NB4 (cell line): ENCODE results near the gene MAP3K13.
"Not testable (repeated sequence)": the region's sequence is repeated elsewhere in the genome, so short reads cannot be mapped to it uniquely, and the experiment has no call there.

Source experiments
- DNase-seq: peaks from one replicate; pipeline ENCODE4 v3.0.0; 2010; ENCODE audit warnings: low read depth
- H3K4me3 ChIP-seq: one replicate; pipeline ENCODE4 v1.5.1; 2011; ENCODE audit warnings: mild to moderate bottlenecking, low read depth, low read length, moderate library complexity
- MAX ChIP-seq: IDR thresholded peaks from 2 replicates; pipeline ENCODE4 v1.6.1; 2011; ENCODE audit warnings: low read depth, low read length
- MYC ChIP-seq: IDR thresholded peaks from 2 replicates; pipeline ENCODE4 v1.6.1; 2011; ENCODE audit warnings: low read depth, low read length
- POLR2A ChIP-seq: IDR thresholded peaks from 2 replicates; pipeline ENCODE4 v1.6.1; 2011; ENCODE audit warnings: mild to moderate bottlenecking; ENCODE audit not compliant: insufficient read length; ENCODE audit errors: extremely low read depth
- TF ChIP-seq, protein P1 (sequence below): IDR thresholded peaks from one replicate; pipeline ENCODE4 v1.5.1; 2012; ENCODE audit warnings: low read depth, low read length

The MAP3K13 gene

GRCh38 chr3:185465471-185465870, 102.5 kb downstream of the MAP3K13 start:
- no peak overlapping the region for H3K4me3 ChIP-seq
- no peak for DNase-seq
- TF ChIP-seq MYC, result no peak

DNA sequence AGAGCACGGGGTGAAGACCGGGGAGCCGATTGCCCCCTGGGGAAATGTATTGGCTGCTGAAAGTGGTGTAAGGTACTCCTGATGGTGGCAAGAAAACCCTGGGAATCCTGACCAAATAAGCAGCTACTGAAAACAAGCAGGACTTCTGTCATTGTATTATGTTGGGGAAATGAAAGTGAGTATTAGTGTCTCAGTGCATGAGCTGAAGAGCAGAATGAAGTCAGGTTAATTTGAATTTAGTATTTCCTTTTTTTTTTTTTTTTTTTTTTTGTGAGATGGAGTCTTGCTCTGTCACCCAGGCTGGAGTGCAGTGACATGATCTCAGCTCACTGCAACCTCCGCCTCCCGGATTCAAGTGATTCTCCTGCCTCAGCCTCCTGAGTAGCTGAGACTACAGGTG, 103.2 kb downstream of the MAP3K13 start:
- not testable (repeated sequence) for H3K4me3 ChIP-seq, DNase-seq

DNA sequence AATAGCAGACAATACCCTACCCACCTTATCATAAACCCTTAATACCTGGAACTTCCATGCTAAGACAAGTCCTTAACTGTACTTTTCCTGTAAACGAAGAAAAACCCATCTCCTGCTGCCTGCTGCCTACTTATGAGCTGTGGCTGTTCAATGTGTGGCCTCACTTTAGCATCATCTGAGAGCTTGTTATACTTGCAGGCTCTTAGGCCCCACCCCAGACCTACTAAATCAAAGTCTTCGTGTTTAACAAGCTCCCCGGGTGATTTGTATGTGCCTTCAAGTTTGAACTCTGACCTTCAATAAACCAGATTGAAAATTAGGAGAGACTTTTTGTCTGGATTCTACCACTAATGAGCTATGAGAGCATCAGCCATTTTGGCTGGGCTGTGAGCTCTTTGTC, 106.6 kb downstream of the MAP3K13 start:
- TF ChIP-seq, protein P1, sequence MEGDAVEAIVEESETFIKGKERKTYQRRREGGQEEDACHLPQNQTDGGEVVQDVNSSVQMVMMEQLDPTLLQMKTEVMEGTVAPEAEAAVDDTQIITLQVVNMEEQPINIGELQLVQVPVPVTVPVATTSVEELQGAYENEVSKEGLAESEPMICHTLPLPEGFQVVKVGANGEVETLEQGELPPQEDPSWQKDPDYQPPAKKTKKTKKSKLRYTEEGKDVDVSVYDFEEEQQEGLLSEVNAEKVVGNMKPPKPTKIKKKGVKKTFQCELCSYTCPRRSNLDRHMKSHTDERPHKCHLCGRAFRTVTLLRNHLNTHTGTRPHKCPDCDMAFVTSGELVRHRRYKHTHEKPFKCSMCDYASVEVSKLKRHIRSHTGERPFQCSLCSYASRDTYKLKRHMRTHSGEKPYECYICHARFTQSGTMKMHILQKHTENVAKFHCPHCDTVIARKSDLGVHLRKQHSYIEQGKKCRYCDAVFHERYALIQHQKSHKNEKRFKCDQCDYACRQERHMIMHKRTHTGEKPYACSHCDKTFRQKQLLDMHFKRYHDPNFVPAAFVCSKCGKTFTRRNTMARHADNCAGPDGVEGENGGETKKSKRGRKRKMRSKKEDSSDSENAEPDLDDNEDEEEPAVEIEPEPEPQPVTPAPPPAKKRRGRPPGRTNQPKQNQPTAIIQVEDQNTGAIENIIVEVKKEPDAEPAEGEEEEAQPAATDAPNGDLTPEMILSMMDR, result no peak
- no peak for TF ChIP-seq MAX
- TF ChIP-seq POLR2A, result no peak
- no peak for TF ChIP-seq MYC
- no peak overlapping the region for H3K4me3 ChIP-seq
- DNase-seq, result no peak

GRCh38 chr3:185470323-185470722, 107.4 kb downstream of the MAP3K13 start:
- no peak overlapping the region for H3K4me3 ChIP-seq
- no peak for DNase-seq
- no peak for TF ChIP-seq MAX
- TF ChIP-seq MYC, result no peak
- TF ChIP-seq, protein P1, result no peak
- no peak for TF ChIP-seq POLR2A

DNA sequence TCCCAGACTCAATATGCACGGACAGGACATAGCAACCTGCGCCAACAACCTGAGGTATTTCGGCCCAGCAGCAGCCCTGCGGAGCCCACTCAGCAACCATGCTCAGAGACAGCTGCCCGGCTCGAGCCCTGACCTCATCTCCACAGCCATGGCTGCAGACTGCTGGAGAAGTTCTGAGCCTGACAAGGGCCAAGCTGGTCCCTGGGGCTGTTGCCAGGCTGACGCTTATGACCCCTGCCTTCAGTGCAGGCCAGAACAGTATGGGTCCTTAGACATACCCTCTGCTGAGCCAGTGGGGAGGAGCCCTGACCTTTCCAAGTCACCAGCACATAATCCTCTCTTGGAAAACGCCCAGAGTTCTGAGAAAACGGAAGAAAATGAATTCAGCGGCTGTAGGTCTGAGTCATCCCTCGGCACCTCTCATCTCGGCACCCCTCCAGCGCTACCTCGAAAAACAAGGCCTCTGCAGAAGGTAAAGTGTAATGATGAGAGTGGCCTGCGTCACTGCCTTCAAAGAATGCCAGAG, 110.4 kb downstream of the MAP3K13 start:
- TF ChIP-seq MYC, result no peak
- TF ChIP-seq, protein P1, result no peak
- TF ChIP-seq MAX, result no peak
- TF ChIP-seq POLR2A, result no peak
- no peak overlapping the region for H3K4me3 ChIP-seq
- DNase-seq, result no peak

GRCh38 chr3:185474922-185475321, 112.0 kb downstream of the MAP3K13 start:
- H3K4me3 ChIP-seq, DNase-seq: not testable (repeated sequence)

- no peak for DNase-seq
- TF ChIP-seq, protein P1, result no peak
- no peak for TF ChIP-seq MAX
- TF ChIP-seq MYC, result no peak
- TF ChIP-seq POLR2A, result no peak
- no peak overlapping the region for H3K4me3 ChIP-seq
Observed at GRCh38 chr3:185477316-185477715, 114.4 kb downstream of the MAP3K13 start.
